GM19023 (cell line): ENCODE results near the gene DHX29.
"Not testable (repeated sequence)": the region's sequence is repeated elsewhere in the genome, so short reads cannot be mapped to it uniquely, and the experiment has no call there.

Source experiments
- ATAC-seq: cut with Tn5 transposase; IDR thresholded peaks from one replicate; pipeline ENCODE4 v1.9.1; 2021; ENCODE audit warnings: mild to moderate bottlenecking, moderate library complexity; ENCODE audit not compliant: unreplicated experiment

The DHX29 gene

GRCh38 chr5:55307383-55308253, at the start of gene DHX29, which contains the start of gene MTREX:
TSS of gene DHX29 (minus strand) at chr5:55307694. CDS start at chr5:55307573, 121 bp downstream.
TSS of gene MTREX (plus strand) at chr5:55307989. CDS start at chr5:55308014, 25 bp downstream.
- peak; percentile 94 for ATAC-seq

DNA sequence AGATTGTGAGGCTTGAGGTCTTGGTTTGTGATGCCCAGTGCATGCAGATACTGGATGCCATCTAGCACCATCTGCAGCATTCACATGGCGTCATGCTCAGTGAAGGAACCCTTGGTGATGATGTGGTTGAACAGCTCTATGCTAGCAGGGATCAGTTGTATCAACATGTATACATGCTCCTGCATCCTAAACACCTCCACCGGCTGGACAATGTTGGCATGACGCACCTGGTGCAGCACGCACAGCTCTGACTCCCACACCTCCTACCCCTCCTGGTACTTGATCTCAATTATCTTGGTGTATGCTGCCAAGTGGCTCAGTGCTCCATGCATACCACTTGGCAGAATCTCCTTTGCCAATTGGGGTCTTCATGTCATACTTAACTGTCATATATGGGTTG, 49.4 kb upstream of the DHX29 start:
- ATAC-seq = no peak

GRCh38 chr5:55350754-55351153, 43.3 kb upstream of the DHX29 start:
- no peak for ATAC-seq

GRCh38 chr5:55347786-55348185, 40.3 kb upstream of the DHX29 start:
- ATAC-seq = no peak

- ATAC-seq = no peak
Measured at GRCh38 chr5:55345327-55345726, 37.8 kb upstream of the DHX29 start.

DNA sequence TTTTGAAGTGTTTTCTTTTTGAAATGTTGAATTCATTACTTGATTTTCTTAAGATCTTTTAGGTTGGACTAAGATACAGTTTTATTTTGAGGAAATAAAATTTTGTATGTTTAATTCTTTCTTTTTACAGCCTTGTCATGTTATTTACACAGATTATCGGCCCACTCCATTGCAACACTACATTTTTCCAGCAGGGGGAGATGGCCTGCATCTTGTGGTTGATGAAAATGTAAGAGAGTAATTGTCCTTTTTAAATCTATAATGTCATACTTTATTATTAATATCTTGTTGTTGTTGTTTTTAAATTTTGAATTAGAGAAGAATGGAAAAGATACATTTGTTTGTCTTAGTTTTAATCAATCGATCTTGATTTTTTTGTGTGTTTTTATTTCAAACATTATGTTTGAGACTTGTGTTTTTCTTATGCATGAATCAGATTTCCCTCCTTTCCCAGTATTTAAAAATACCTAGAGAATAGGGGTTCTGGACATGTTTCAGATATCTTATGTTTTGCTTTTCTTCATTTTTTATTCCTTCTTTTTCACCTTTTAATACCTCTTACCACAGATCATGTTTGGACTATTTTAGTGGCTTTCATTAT, 37.0 kb upstream of the DHX29 start:
- no peak for ATAC-seq

GRCh38 chr5:55343609-55344008, 36.1 kb upstream of the DHX29 start:
- no peak for ATAC-seq

DNA sequence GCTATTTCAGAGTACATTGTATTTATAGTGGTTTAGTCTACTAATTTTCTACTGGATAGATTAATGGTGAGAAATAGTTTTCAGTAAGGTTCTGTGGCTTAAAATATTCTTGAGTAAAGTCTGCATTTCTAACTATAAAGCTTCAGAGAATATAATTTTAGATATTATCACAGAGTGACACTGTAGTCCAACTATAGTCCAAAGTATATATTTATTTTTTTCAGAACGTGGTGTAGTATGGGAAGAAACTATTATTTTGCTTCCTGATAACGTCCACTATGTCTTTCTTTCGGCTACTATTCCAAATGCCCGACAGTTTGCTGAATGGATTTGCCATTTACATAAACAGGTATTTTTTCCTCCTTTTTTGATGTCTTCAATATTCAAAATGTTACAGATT, 35.6 kb upstream of the DHX29 start:
- ATAC-seq = no peak

- no peak for ATAC-seq
Measured at GRCh38 chr5:55338810-55339243, 31.3 kb upstream of the DHX29 start.

DNA sequence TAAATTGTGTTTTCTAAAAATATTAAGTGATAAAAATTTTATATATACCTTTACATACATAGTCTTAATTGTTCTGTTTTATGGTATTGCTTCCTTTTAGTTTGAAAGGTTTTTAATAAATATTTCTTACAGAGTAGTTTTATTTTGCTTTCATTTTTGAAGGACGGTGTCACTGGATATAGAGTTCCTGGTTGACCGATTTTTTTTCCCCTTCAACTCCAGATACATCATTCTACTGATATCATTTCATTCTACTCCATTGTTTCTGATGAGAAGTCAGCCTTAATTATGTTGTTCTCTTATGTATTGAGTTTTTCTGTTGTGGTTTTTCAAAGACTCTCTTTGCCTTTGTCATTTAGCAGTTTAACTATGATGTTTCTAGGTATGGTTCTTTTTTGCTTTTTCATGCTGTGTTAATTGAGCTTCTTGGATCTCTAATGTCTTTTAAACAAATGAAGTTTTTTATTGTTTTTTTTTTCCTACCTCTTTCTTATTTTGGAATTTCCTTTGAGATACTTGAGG, 30.7 kb upstream of the DHX29 start:
- no peak for ATAC-seq

DNA sequence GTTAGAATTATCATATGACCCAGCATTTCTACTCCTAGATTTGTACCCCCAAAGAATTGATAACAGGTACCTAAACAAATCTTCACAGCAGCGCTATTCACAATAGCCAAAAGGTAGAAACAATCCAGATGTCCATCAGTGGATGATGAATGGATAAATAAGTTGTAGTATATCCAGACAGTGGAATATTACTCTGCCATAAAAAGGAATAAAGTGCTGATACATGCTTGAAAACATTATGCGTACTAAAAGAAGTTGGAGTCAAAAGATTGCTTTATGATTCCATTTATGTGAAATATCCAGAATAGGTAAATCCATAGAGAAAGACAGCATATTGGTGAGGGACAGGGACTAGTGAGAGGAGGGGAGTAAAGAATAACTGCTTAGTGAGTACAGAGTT, 26.3 kb upstream of the DHX29 start:
- no peak for ATAC-seq

- no peak for ATAC-seq
Measured at GRCh38 chr5:55333017-55333416, 25.5 kb upstream of the DHX29 start.

- no peak for ATAC-seq
Measured at GRCh38 chr5:55331321-55331720, 23.8 kb upstream of the DHX29 start.

- no peak for ATAC-seq
Measured at GRCh38 chr5:55327281-55327680, 19.8 kb upstream of the DHX29 start.

DNA sequence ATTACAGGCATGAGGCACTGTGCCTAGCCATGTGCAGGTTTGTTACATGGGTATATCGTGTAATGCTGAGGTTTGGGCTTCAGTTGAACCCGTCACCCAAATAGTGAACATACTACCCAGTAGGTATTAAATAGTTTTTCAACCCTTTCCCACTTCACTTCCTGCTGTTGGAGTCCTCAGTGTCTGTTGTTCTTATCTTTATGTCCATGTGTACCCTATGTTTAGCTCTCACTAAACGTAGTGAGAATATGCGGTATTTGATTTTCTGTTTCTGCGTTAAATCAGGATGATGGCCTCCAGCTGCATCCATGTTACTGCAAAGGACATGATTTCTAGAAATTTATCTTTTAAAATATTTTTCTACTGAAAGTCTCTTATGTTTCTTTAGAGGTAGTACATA, 18.1 kb upstream of the DHX29 start:
- ATAC-seq = no peak

- no peak for ATAC-seq
Measured at GRCh38 chr5:55324815-55325418, 17.4 kb upstream of the DHX29 start.

DNA sequence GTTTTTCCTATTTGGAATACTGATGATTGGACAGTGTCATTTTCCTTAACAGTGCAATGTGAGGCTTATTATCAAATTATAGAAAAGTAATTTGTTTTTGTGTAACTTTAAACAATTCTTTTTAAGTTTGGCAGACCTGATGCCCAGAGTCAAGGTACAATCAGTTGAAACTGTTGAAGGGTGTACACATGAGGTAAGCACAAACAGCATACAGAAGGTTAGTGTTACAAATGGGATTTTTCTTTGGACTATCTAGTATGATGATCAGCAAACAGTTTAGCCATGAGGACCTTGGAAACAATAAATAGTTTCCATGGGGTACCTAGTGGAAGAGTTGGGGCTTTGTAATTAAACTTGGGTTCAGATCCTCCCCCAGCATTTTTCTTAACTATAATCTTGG, 16.5 kb upstream of the DHX29 start:
- ATAC-seq = no peak

- no peak for ATAC-seq
Measured at GRCh38 chr5:55320571-55320970, 13.1 kb upstream of the DHX29 start.

GRCh38 chr5:55319491-55319890, 12.0 kb upstream of the DHX29 start:
- ATAC-seq = no peak

- ATAC-seq = not testable (repeated sequence)
Measured at GRCh38 chr5:55318237-55318636, 10.7 kb upstream of the DHX29 start.

DNA sequence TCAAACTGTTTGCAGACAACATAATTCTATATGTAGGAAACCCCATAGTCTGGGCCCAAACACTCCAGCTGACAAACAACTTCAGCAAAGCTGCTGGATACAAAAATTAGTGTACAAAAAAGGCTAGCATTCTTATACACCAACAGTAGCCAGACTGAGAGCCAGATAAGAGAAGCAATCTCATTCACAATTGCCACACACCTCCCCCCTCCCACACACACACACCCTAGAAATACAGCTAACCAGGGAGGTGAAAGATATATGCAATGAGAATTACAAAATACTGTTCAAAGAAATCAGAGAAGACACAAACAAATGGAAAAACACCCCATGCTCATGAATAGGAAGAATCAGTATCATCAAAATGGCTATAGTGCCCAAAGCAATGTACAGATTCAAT, 9.3 kb upstream of the DHX29 start:
- ATAC-seq = no peak

DNA sequence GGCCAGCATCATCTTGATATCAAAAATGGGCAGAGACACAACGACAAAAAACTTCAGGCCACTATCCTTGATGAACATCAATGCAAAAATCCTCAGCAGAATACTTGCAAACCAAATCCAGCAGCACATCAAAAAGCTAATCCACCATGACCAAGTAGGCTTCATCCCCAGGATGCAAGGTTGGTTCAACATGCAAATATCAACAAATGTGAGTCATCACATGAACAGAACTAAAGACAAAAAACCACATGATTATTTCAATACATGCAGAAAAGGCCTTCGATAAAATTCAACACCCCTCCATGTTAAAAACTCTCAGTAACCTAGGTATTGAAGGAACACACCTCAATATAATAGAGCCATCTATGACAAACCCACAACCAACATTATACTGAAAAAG, 8.8 kb upstream of the DHX29 start:
- no peak for ATAC-seq
